Measurements from ENCODE around the gene GPC4. TPM values are rescaled to one million over a fixed set of nuclear protein-coding genes. Genes with fewer than 3 reads are reported as not detected.
"Not testable (repeated sequence)": the region's sequence is repeated elsewhere in the genome, so short reads cannot be mapped to it uniquely, and the experiment has no call there.

GPC4 gene
- total RNA-seq, 1 donor, result 8.3 TPM

GRCh38 chrX:133323431-133323830 is 91.9 kb downstream of the GPC4 start:
- H3K27ac ChIP-seq (ENCODE audit: low read depth, low read length), result no peak overlapping the region
- no peaks in the 10 kb centered on the region for H3K4me1 ChIP-seq (ENCODE audit: insufficient read depth, low read length)
- no peak for TF ChIP-seq CTCF (IDR thresholded peaks at IDR 0.05; ENCODE audit: extremely low read depth, low read depth, low read length)
- DNase-seq (ENCODE audit: insufficient read length, low spot score, missing footprints), result no peak
- H3K36me3 ChIP-seq (ENCODE audit: insufficient read depth, low read length), result no peaks in the 10 kb centered on the region
- no peak overlapping the region for H2AFZ ChIP-seq (ENCODE audit: low read length)
- no peaks in the 10 kb centered on the region for H3K9me3 ChIP-seq (ENCODE audit: low read depth, low read length)
- H3K4me2 ChIP-seq (ENCODE audit: insufficient read depth, low read length), result no peak overlapping the region
- peaks cover 2% of the 10 kb centered on the region for H3K27me3 ChIP-seq (ENCODE audit: insufficient read depth, low read length)
- no peaks in the 10 kb centered on the region for H3K79me2 ChIP-seq (ENCODE audit: insufficient read depth, low read length)
- H3K4me3 ChIP-seq (ENCODE audit: insufficient read depth, low read length), result no peak overlapping the region
- H4K20me1 ChIP-seq (ENCODE audit: insufficient read depth, low read length), result no peaks in the 10 kb centered on the region

- H3K27me3 ChIP-seq (ENCODE audit: insufficient read depth, low read length); H3K4me3 ChIP-seq (ENCODE audit: insufficient read depth, low read length); H2AFZ ChIP-seq (ENCODE audit: low read length); H3K4me1 ChIP-seq (ENCODE audit: insufficient read depth, low read length); H3K79me2 ChIP-seq (ENCODE audit: insufficient read depth, low read length); H3K36me3 ChIP-seq (ENCODE audit: insufficient read depth, low read length); H3K4me2 ChIP-seq (ENCODE audit: insufficient read depth, low read length); H4K20me1 ChIP-seq (ENCODE audit: insufficient read depth, low read length); H3K27ac ChIP-seq (ENCODE audit: low read depth, low read length); DNase-seq (ENCODE audit: insufficient read length, low spot score, missing footprints); H3K9me3 ChIP-seq (ENCODE audit: low read depth, low read length): not testable (repeated sequence)
These were observed 93.0 kb downstream of the GPC4 start for GRCh38 chrX:133322269-133322668.

GRCh38 chrX:133321451-133321850 is 93.8 kb downstream of the GPC4 start:
- Histone ChIP-seq H3K36me3 (ENCODE audit: insufficient read depth, low read length) (no peaks in the 10 kb centered on the region), H3K79me2 (ENCODE audit: insufficient read depth, low read length) (no peaks in the 10 kb centered on the region), H3K4me2 (ENCODE audit: insufficient read depth, low read length) (no peak overlapping the region), H3K27me3 (ENCODE audit: insufficient read depth, low read length) (peaks cover 2% of the 10 kb centered on the region), H3K4me3 (ENCODE audit: insufficient read depth, low read length) (no peak overlapping the region), H3K27ac (ENCODE audit: low read depth, low read length) (no peak overlapping the region), H4K20me1 (ENCODE audit: insufficient read depth, low read length) (no peaks in the 10 kb centered on the region), H2AFZ (ENCODE audit: low read length) (no peak overlapping the region), H3K4me1 (ENCODE audit: insufficient read depth, low read length) (no peaks in the 10 kb centered on the region), H3K9me3 (ENCODE audit: low read depth, low read length) (no peaks in the 10 kb centered on the region)
- no peak for TF ChIP-seq CTCF (IDR thresholded peaks at IDR 0.05; ENCODE audit: extremely low read depth, low read depth, low read length)
- DNase-seq (ENCODE audit: insufficient read length, low spot score, missing footprints), result peak; percentile 46

GRCh38 chrX:133314281-133314680 is 101.0 kb downstream of the GPC4 start:
- H3K9me3 ChIP-seq (ENCODE audit: low read depth, low read length), result no peaks in the 10 kb centered on the region
- no peak overlapping the region for H3K27ac ChIP-seq (ENCODE audit: low read depth, low read length)
- H3K79me2 ChIP-seq (ENCODE audit: insufficient read depth, low read length), result no peaks in the 10 kb centered on the region
- no peak overlapping the region for H2AFZ ChIP-seq (ENCODE audit: low read length)
- no peak for TF ChIP-seq CTCF (IDR thresholded peaks at IDR 0.05; ENCODE audit: extremely low read depth, low read depth, low read length)
- peaks cover 10% of the 10 kb centered on the region for H3K27me3 ChIP-seq (ENCODE audit: insufficient read depth, low read length)
- H4K20me1 ChIP-seq (ENCODE audit: insufficient read depth, low read length), result no peaks in the 10 kb centered on the region
- H3K4me1 ChIP-seq (ENCODE audit: insufficient read depth, low read length), result no peaks in the 10 kb centered on the region
- H3K36me3 ChIP-seq (ENCODE audit: insufficient read depth, low read length), result no peaks in the 10 kb centered on the region
- no peak for DNase-seq (ENCODE audit: insufficient read length, low spot score, missing footprints)
- no peak overlapping the region for H3K4me3 ChIP-seq (ENCODE audit: insufficient read depth, low read length)
- no peak overlapping the region for H3K4me2 ChIP-seq (ENCODE audit: insufficient read depth, low read length)
